Lower leg skin (tissue), 4 donors: Measurements from ENCODE around the gene MRPS30. TPM values are rescaled to one million over a fixed set of nuclear protein-coding genes. Genes with fewer than 3 reads are reported as not detected.
"Not testable (repeated sequence)": the region's sequence is repeated elsewhere in the genome, so short reads cannot be mapped to it uniquely, and the experiment has no call there.

Experiments
- DNase-seq, 2 donors: peaks; one replicate each; pipeline ENCODE4 v3.0.0-alpha.2; 2019; ENCODE audit warnings: low spot score in 2 of 2
- H3K4me3 ChIP-seq: fragments of 200-600 bp; sonication (generic); 2 replicates; pipeline ENCODE4 v1.5.1; 2017; ENCODE audit warnings: mild to moderate bottlenecking, low read depth; ENCODE audit not compliant: poor library complexity, severe bottlenecking
- CTCF ChIP-seq, 3 donors: fragments of 450-650 bp; IDR thresholded peaks; one replicate each; pipeline ENCODE4 v1.5.1; 2016; ENCODE audit warnings: antibody characterized with exemption in 3 of 3, mild to moderate bottlenecking in 3 of 3, moderate library complexity in 2 of 3
- POLR2A ChIP-seq, 2 donors: fragments of 450-650 bp; IDR thresholded peaks; one replicate each; pipeline ENCODE4 v1.6.1; 2016 to 2017; ENCODE audit warnings: antibody characterized with exemption in 2 of 2, mild to moderate bottlenecking in 1 of 2, moderate library complexity in 1 of 2
- WGBS, 2 donors: methylation state at CpG; one replicate each; pipeline ENCODE4 v1.1.5; 2018; 5-methylcytosine and 5-hydroxymethylcytosine counted together
- intact Hi-C: fragments of 100-400 bp; cut with DNase I; formaldehyde crosslinking; loops from one replicate; pipeline ENCODE4 v1.15.0; 2023; ENCODE audit warnings: low total_unique reads
- total RNA-seq, 4 donors: library from RNA; depleted of rRNA; stranded (reverse); fragments of >200 nt; gene quantifications; one replicate each; pipeline ENCODE4 v1.1.0, GENCODE V29; 2016

The MRPS30 gene
- 10 to 100 TPM; 70.5 to 89.0 (median 76.9) TPM for total RNA-seq

DNA sequence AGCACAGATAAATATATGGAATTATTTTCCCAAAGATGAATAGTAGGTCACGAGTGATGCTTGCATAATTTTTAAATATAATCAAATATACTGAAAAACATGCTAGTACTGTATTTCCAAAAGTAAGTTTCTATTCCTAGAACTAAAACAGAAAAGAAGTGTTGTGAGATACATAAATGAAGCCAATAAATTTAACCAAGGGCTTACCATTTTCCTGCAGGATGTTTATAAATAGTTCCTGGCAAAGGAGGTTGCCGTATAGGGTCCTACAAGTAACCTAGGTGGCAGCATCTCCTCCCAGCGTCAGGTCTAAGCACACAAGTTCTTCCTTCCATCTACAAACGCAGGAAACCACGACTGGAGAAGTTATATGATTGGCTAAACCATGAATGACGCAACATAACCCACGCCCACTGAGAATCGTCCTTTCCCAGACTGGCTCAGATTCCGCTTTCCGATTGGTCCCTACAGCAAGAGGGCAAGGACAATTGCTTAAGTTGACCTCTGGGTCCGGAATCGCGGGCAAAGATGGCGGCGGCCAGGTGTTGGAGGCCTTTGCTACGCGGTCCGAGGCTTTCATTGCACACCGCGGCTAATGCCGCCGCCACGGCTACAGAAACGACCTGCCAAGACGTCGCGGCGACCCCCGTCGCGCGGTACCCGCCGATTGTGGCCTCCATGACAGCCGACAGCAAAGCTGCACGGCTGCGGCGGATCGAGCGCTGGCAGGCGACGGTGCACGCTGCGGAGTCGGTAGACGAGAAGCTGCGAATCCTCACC is at the start of gene MRPS30:
Gene MRPS30 (plus strand): TSS at position 513 of the 780 bp plus-strand sequence. CDS start 16 bp downstream, at position 529.
- WGBS, 2 donors, result 1% methylated on average over 46 to 47 of the region's 47 CpGs
- intact Hi-C loops, result no loop called here
- TF ChIP-seq POLR2A (IDR thresholded peaks at IDR 0.05), result no peak
- TF ChIP-seq CTCF (IDR thresholded peaks at IDR 0.05), result no peak
- peak within 1 kb of the TSS; percentile 97 for H3K4me3 ChIP-seq
- DNase-seq, result peak; percentile 97 to 98

DNA sequence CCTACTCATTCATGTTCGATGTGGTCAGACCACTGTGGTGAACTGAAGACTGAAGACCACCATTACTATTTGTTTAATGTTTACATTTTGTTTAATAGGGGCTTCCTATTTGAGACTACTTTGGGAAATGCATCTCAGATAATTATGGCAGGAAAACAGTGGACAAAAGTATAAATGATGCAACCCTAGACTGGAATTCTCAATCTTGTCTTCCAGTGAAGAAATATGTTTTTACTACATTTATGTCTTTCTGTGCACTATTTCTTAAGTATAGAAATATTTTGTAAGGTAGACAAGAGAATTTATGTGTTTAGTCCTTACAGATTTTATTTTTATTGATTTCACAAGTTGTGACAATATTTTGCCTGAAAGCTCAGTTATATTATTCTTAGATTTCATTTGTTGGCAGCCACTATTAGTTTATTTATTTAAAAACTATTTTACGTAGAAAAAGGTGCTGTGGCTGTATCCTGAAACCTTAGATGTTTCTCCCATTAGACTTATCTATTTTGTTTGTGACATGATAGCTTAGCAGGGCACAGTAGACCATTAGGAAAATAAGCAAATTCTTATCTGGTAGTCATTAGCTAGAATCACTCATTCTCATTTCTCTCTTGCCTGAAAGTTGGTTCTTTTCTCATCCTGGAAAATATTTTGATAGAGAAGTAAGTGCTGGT is 39.4 kb upstream of the MRPS30 start:
- WGBS, 2 donors, result 83 to 88% methylated on average over 2 of the region's 2 CpGs
- intact Hi-C loops, result no loop called here
- DNase-seq, result no peak
- no peak overlapping the region for H3K4me3 ChIP-seq
- TF ChIP-seq POLR2A (IDR thresholded peaks at IDR 0.05) (no peak), CTCF (IDR thresholded peaks at IDR 0.05) (no peak)

DNA sequence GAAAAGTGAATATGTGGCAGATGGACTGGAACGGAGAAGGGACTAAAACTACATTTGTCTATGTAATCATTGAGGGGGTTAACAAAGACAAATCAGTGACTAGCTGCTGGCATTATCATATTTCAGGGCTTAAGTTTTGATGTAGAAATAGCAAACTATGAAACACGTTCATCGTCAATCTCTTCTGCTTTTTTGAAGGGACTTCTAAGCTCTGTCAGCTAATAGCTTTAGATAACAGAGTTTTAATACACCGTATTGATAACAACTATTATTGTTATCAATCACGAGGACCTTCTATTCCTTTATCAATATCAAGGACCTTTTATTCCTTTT is 38.9 kb upstream of the MRPS30 start:
- no peak for TF ChIP-seq CTCF (IDR thresholded peaks at IDR 0.05)
- TF ChIP-seq POLR2A (IDR thresholded peaks at IDR 0.05), result no peak
- intact Hi-C loops, result no loop called here
- H3K4me3 ChIP-seq, result no peak overlapping the region
- no peak for DNase-seq
- 84 to 87% methylated on average over 5 of the region's 5 CpGs for WGBS, 2 donors

GRCh38 chr5:44770780-44771717 is 37.7 kb upstream of the MRPS30 start:
- 49 to 59% methylated on average over 6 of the region's 6 CpGs for WGBS, 2 donors
- TF ChIP-seq CTCF (IDR thresholded peaks at IDR 0.05) (no peak), POLR2A (IDR thresholded peaks at IDR 0.05) (no peak)
- no peak for DNase-seq
- no peak overlapping the region for H3K4me3 ChIP-seq
- intact Hi-C loops, result no loop called here

- DNase-seq, H3K4me3 ChIP-seq, intact Hi-C loops: not testable (repeated sequence)
- 96% methylated on average over 11 of the region's 11 CpGs for WGBS, 2 donors
These were observed 36.4 kb upstream of the MRPS30 start for GRCh38 chr5:44772397-44772796.
